Measurements from ENCODE around the gene KRT1. TPM values are rescaled to one million over a fixed set of nuclear protein-coding genes. Genes with fewer than 3 reads are reported as not detected.

The KRT1 gene
- total and polyA plus RNA-seq, 7 experiments from 2014 or later: 0.27 to 9.4 (median 5.2) TPM; not detected in 2

GRCh38 chr12:52722680-52723079 lies 42.5 kb upstream of the KRT1 start:
- Mint-ChIP-seq H3K4me3 (no peak overlapping the region), H3K4me1 (peaks cover 0 to 6% (median 0%) of the 10 kb centered on the region in 7 donors), H3K9me3 (peaks cover 0 to 4% (median 0%) of the 10 kb centered on the region in 11 donors), H3K27me3 (peaks cover 0 to 3% (median 0%) of the 10 kb centered on the region in 5 donors), H3K36me3 (no peaks in the 10 kb centered on the region), H3K27ac (peak overlapping the region in 3 of 9 donors; percentile 24 to 49 (median 28))
- ATAC-seq: no peak
- H3K4me3 ChIP-seq (ENCODE audit: low read length): no peak overlapping the region
- ChIA-PET POLR2A (interaction anchor here (0.6 kb wide), 1 partner anchor 121 kb away, joined by 3 read pairs; no protein-coding TSS in a partner anchor), CTCF (interaction anchor here (1.0 kb wide), 1 partner anchor 9 kb away, joined by 3 read pairs; no protein-coding TSS in a partner anchor)
- no peaks in the 10 kb centered on the region for H3K36me3 ChIP-seq (ENCODE audit: control insufficient read depth in 2 of 3, insufficient read depth in 3 of 3, low read length in 3 of 3)
- H3K9me3 ChIP-seq (ENCODE audit: control insufficient read depth in 2 of 3, low read length in 3 of 3): no peaks in the 10 kb centered on the region
- H3K27me3 ChIP-seq (ENCODE audit: control insufficient read depth in 2 of 2, insufficient read depth in 2 of 2, low read length in 2 of 2): no peaks in the 10 kb centered on the region
- no peak for DNase-seq
- intact Hi-C loops (cut with micrococcal nuclease): no loop called here
- H3K4me1 ChIP-seq (ENCODE audit: control insufficient read depth in 2 of 2, insufficient read depth in 2 of 2, low read length in 2 of 2): no peaks in the 10 kb centered on the region
- H3K27ac ChIP-seq (ENCODE audit: low read depth, low read length): no peak overlapping the region

GRCh38 chr12:52721838-52722470 lies 41.7 kb upstream of the KRT1 start:
- ChIA-PET POLR2A (interaction anchor here (0.6 kb wide), 1 partner anchor 122 kb away, joined by 3 read pairs; no protein-coding TSS in a partner anchor), CTCF (interaction anchor here (1.0 kb wide), 1 partner anchor 8 kb away, joined by 3 read pairs; no protein-coding TSS in a partner anchor)
- Mint-ChIP-seq H3K4me1 (peaks cover 0 to 6% (median 0%) of the 10 kb centered on the region in 7 donors), H3K9me3 (peaks cover 0 to 3% (median 0%) of the 10 kb centered on the region in 11 donors), H3K4me3 (no peak overlapping the region), H3K27ac (peak overlapping the region in 3 of 9 donors; percentile 17 to 51 (median 49)), H3K36me3 (no peaks in the 10 kb centered on the region), H3K27me3 (peaks cover 0 to 6% (median 0%) of the 10 kb centered on the region in 5 donors)
- no peak overlapping the region for H3K27ac ChIP-seq (ENCODE audit: low read depth, low read length)
- ATAC-seq (no peak), DNase-seq (no peak)
- H3K4me1 ChIP-seq (ENCODE audit: control insufficient read depth in 2 of 2, insufficient read depth in 2 of 2, low read length in 2 of 2): no peaks in the 10 kb centered on the region
- no peaks in the 10 kb centered on the region for H3K27me3 ChIP-seq (ENCODE audit: control insufficient read depth in 2 of 2, insufficient read depth in 2 of 2, low read length in 2 of 2)
- no peak overlapping the region for H3K4me3 ChIP-seq (ENCODE audit: low read length)
- intact Hi-C loops (cut with micrococcal nuclease): no loop called here
- no peaks in the 10 kb centered on the region for H3K36me3 ChIP-seq (ENCODE audit: control insufficient read depth in 2 of 3, insufficient read depth in 3 of 3, low read length in 3 of 3)
- no peaks in the 10 kb centered on the region for H3K9me3 ChIP-seq (ENCODE audit: control insufficient read depth in 2 of 3, low read length in 3 of 3)

- intact Hi-C loops (cut with micrococcal nuclease): no loop called here
- Histone ChIP-seq H3K4me3 (ENCODE audit: low read length) (no peak overlapping the region), H3K27me3 (ENCODE audit: control insufficient read depth in 2 of 2, insufficient read depth in 2 of 2, low read length in 2 of 2) (no peaks in the 10 kb centered on the region), H3K36me3 (ENCODE audit: control insufficient read depth in 2 of 3, insufficient read depth in 3 of 3, low read length in 3 of 3) (no peaks in the 10 kb centered on the region), H3K27ac (ENCODE audit: low read depth, low read length) (no peak overlapping the region), H3K9me3 (ENCODE audit: control insufficient read depth in 2 of 3, low read length in 3 of 3) (no peaks in the 10 kb centered on the region), H3K4me1 (ENCODE audit: control insufficient read depth in 2 of 2, insufficient read depth in 2 of 2, low read length in 2 of 2) (no peaks in the 10 kb centered on the region)
- CTCF ChIA-PET: no interaction called here
- POLR2A ChIA-PET: no interaction called here
- peaks cover 0 to 6% (median 0%) of the 10 kb centered on the region in 7 donors for H3K4me1 Mint-ChIP-seq
- ATAC-seq (no peak), DNase-seq (no peak)
- H3K27me3 Mint-ChIP-seq: peaks cover 0 to 20% (median 0%) of the 10 kb centered on the region in 5 donors
- no peak overlapping the region for H3K4me3 Mint-ChIP-seq
- H3K9me3 Mint-ChIP-seq: no peaks in the 10 kb centered on the region
- H3K27ac Mint-ChIP-seq: peak overlapping the region in 3 of 9 donors; percentile 17 to 83 (median 17)
- H3K36me3 Mint-ChIP-seq: no peaks in the 10 kb centered on the region
These were observed 40.2 kb upstream of the KRT1 start for GRCh38 chr12:52720365-52720886.

- H3K4me3 ChIP-seq (ENCODE audit: low read length): no peak overlapping the region
- peak overlapping the region in 2 of 9 donors; percentile 15 to 89 for H3K27ac Mint-ChIP-seq
- H3K4me1 ChIP-seq (ENCODE audit: control insufficient read depth in 2 of 2, insufficient read depth in 2 of 2, low read length in 2 of 2): peaks cover 0 to 6% of the 10 kb centered on the region in 2 donors
- POLR2A ChIA-PET: no interaction called here
- DNase-seq: no peak
- peak overlapping the region in 3 of 10 donors; percentile 20 to 77 (median 27) for H3K4me3 Mint-ChIP-seq
- H3K27me3 ChIP-seq (ENCODE audit: control insufficient read depth in 2 of 2, insufficient read depth in 2 of 2, low read length in 2 of 2): no peaks in the 10 kb centered on the region
- peaks cover 0 to 55% (median 13%) of the 10 kb centered on the region in 5 donors for H3K27me3 Mint-ChIP-seq
- intact Hi-C loops (cut with micrococcal nuclease): no loop called here
- H3K9me3 ChIP-seq (ENCODE audit: control insufficient read depth in 2 of 3, low read length in 3 of 3): no peaks in the 10 kb centered on the region
- no peak overlapping the region for H3K27ac ChIP-seq (ENCODE audit: low read depth, low read length)
- H3K36me3 ChIP-seq (ENCODE audit: control insufficient read depth in 2 of 3, insufficient read depth in 3 of 3, low read length in 3 of 3): no peaks in the 10 kb centered on the region
- CTCF ChIA-PET: interaction anchor here (1.1 kb wide), 1 partner anchor 155 kb away, joined by 3 read pairs; no protein-coding TSS in a partner anchor
- no peak for ATAC-seq
- peaks cover 7 to 35% (median 16%) of the 10 kb centered on the region in 7 donors for H3K4me1 Mint-ChIP-seq
- peaks cover 0 to 1% (median 0%) of the 10 kb centered on the region in 11 donors for H3K9me3 Mint-ChIP-seq
- no peaks in the 10 kb centered on the region for H3K36me3 Mint-ChIP-seq
These were observed 35.9 kb upstream of the KRT1 start for GRCh38 chr12:52716061-52716460.

GRCh38 chr12:52715416-52715815 lies 35.2 kb upstream of the KRT1 start:
- intact Hi-C loops (cut with micrococcal nuclease): no loop called here
- Histone ChIP-seq H3K4me1 (ENCODE audit: control insufficient read depth in 2 of 2, insufficient read depth in 2 of 2, low read length in 2 of 2) (peaks cover 0 to 6% of the 10 kb centered on the region in 2 donors), H3K27me3 (ENCODE audit: control insufficient read depth in 2 of 2, insufficient read depth in 2 of 2, low read length in 2 of 2) (no peaks in the 10 kb centered on the region), H3K4me3 (ENCODE audit: low read length) (no peak overlapping the region), H3K9me3 (ENCODE audit: control insufficient read depth in 2 of 3, low read length in 3 of 3) (no peaks in the 10 kb centered on the region), H3K27ac (ENCODE audit: low read depth, low read length) (no peak overlapping the region), H3K36me3 (ENCODE audit: control insufficient read depth in 2 of 3, insufficient read depth in 3 of 3, low read length in 3 of 3) (no peaks in the 10 kb centered on the region)
- Mint-ChIP-seq H3K27me3 (peaks cover 0 to 55% (median 13%) of the 10 kb centered on the region in 5 donors), H3K4me1 (peaks cover 7 to 41% (median 16%) of the 10 kb centered on the region in 7 donors), H3K27ac (peak overlapping the region in 2 of 9 donors; percentile 56 to 76), H3K9me3 (peaks cover 0 to 1% (median 0%) of the 10 kb centered on the region in 11 donors), H3K4me3 (peak overlapping the region in 6 of 10 donors; percentile 59 to 87 (median 76)), H3K36me3 (no peaks in the 10 kb centered on the region)
- ChIA-PET CTCF (interaction anchor here (1.1 kb wide), 1 partner anchor 155 kb away, joined by 3 read pairs; no protein-coding TSS in a partner anchor), POLR2A (interaction anchor here (0.9 kb wide), 1 partner anchor 23 kb away, joined by 4 read pairs; no protein-coding TSS in a partner anchor)
- no peak for DNase-seq
- ATAC-seq: no peak

- Histone ChIP-seq H3K36me3 (ENCODE audit: control insufficient read depth in 2 of 3, insufficient read depth in 3 of 3, low read length in 3 of 3) (no peaks in the 10 kb centered on the region), H3K4me3 (ENCODE audit: low read length) (no peak overlapping the region), H3K27me3 (ENCODE audit: control insufficient read depth in 2 of 2, insufficient read depth in 2 of 2, low read length in 2 of 2) (no peaks in the 10 kb centered on the region), H3K27ac (ENCODE audit: low read depth, low read length) (no peak overlapping the region), H3K4me1 (ENCODE audit: control insufficient read depth in 2 of 2, insufficient read depth in 2 of 2, low read length in 2 of 2) (peaks cover 0 to 6% of the 10 kb centered on the region in 2 donors), H3K9me3 (ENCODE audit: control insufficient read depth in 2 of 3, low read length in 3 of 3) (no peaks in the 10 kb centered on the region)
- Mint-ChIP-seq H3K27ac (peak overlapping the region in 4 of 9 donors; percentile 56 to 85 (median 70)), H3K9me3 (peaks cover 0 to 1% (median 0%) of the 10 kb centered on the region in 11 donors), H3K4me1 (peaks cover 7 to 46% (median 16%) of the 10 kb centered on the region in 7 donors), H3K36me3 (no peaks in the 10 kb centered on the region), H3K4me3 (peak overlapping the region; percentile 11 to 87 (median 72)), H3K27me3 (peaks cover 0 to 55% (median 13%) of the 10 kb centered on the region in 5 donors)
- ATAC-seq: no peak
- no peak for DNase-seq
- intact Hi-C loops (cut with micrococcal nuclease): loop anchor here in 1 of 2 donors (1.0 kb wide), 1 partner anchor 129 kb away; no protein-coding TSS in a partner anchor
- ChIA-PET CTCF (interaction anchor here (0.9 kb wide), 1 partner anchor 25 kb away, joined by 4 read pairs; no protein-coding TSS in a partner anchor), POLR2A (interaction anchor here (0.9 kb wide), 2 partner anchors 23 to 50 kb away, joined by 4 read pairs; no protein-coding TSS in a partner anchor)
These were observed 34.7 kb upstream of the KRT1 start for GRCh38 chr12:52714887-52715281.
